ENCODE data around the gene GTF2H2C_2.
"Not testable (repeated sequence)": the region's sequence is repeated elsewhere in the genome, so short reads cannot be mapped to it uniquely, and the experiment has no call there.

GTF2H2C_2 gene

DNA sequence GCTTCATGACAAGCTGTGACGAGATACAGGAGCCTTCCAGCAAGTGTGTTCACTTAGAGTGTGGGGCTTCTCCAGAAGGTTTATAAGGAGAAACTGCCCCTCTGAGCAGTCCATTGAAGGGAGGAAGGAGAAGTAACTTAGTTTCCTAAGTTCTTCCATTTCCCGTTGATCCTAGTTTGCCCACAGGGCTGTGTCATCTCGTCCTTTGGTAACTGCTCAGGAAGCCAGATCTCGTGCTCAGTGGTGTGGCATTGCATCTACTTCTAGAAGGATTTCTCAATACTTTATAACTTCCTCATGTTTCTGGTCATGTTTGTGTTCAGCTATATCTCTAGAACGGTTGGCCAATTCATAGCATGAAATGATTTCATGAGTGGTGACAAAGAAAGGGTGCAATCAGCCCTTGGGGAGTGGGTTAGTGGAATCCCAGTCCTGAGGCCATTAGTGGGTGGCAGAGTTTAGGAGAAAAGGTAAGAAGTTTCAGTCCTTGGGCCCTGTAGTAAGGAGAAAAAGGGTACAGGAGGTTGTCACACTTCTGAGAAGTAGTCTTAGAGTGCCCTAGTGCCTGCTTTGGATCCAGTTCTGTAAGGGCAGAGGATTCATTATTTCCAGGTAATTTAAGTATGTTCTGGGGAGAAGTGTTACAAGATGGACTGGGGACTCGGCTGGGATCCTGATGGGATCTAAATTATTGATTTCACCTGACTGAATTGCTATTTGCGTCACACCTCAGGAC, 36.2 kb downstream of the GTF2H2C_2 start:
- not testable (repeated sequence) for H3K4me2 ChIP-seq (ENCODE audit: extremely low read depth, insufficient read depth, low read length); H3K9me3 ChIP-seq (ENCODE audit: control insufficient read depth, insufficient read depth, low read depth, low read length); H4K20me1 ChIP-seq (ENCODE audit: control insufficient read depth, extremely low read depth, insufficient read depth, low read length); H3K9ac ChIP-seq (ENCODE audit: insufficient read depth, low read length); H3K27me3 ChIP-seq (ENCODE audit: control insufficient read depth, insufficient read depth, low read length); H2AFZ ChIP-seq (ENCODE audit: low read length); H3K27ac ChIP-seq (ENCODE audit: insufficient read depth, low read length); H3K79me2 ChIP-seq (ENCODE audit: control insufficient read depth, insufficient read depth, low read length); H3K36me3 ChIP-seq (ENCODE audit: control insufficient read depth, insufficient read depth, low read length); DNase-seq (ENCODE audit: low read depth in 2 of 2); H3K4me1 ChIP-seq (ENCODE audit: control insufficient read depth, extremely low read depth, insufficient read depth, low read length); H3K4me3 ChIP-seq (replicated peaks in 1 of 4; ENCODE audit: control extremely low read depth in 1 of 4, insufficient read depth in 1 of 4, low read depth in 3 of 4, low read length in 4 of 4)

DNA sequence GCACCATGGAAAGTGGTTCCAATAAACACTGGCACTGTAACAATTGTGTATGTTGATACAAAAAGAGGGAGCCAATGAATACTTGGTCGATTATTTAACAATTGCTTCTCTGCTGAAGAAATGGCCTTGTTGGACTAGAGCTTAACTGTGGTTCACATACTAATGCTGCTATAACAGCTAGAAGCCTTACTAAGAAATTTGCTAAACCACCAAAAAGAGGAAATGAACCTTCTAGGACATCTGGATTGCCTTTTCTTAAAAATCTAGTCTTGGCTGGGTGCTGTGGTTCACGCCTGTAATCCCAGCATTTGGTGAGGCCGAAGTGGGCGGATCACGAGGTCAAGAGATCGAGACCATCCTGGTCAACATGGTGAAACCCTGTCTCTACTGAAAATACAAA, 41.9 kb downstream of the GTF2H2C_2 start:
- DNase-seq (ENCODE audit: low read depth in 2 of 2); H3K4me2 ChIP-seq (ENCODE audit: extremely low read depth, insufficient read depth, low read length); H3K79me2 ChIP-seq (ENCODE audit: control insufficient read depth, insufficient read depth, low read length); H3K27ac ChIP-seq (ENCODE audit: insufficient read depth, low read length); H3K4me3 ChIP-seq (replicated peaks in 1 of 4; ENCODE audit: control extremely low read depth in 1 of 4, insufficient read depth in 1 of 4, low read depth in 3 of 4, low read length in 4 of 4); H2AFZ ChIP-seq (ENCODE audit: low read length); H4K20me1 ChIP-seq (ENCODE audit: control insufficient read depth, extremely low read depth, insufficient read depth, low read length); H3K36me3 ChIP-seq (ENCODE audit: control insufficient read depth, insufficient read depth, low read length); H3K9ac ChIP-seq (ENCODE audit: insufficient read depth, low read length); H3K9me3 ChIP-seq (ENCODE audit: control insufficient read depth, insufficient read depth, low read depth, low read length); H3K4me1 ChIP-seq (ENCODE audit: control insufficient read depth, extremely low read depth, insufficient read depth, low read length); H3K27me3 ChIP-seq (ENCODE audit: control insufficient read depth, insufficient read depth, low read length): not testable (repeated sequence)

DNA sequence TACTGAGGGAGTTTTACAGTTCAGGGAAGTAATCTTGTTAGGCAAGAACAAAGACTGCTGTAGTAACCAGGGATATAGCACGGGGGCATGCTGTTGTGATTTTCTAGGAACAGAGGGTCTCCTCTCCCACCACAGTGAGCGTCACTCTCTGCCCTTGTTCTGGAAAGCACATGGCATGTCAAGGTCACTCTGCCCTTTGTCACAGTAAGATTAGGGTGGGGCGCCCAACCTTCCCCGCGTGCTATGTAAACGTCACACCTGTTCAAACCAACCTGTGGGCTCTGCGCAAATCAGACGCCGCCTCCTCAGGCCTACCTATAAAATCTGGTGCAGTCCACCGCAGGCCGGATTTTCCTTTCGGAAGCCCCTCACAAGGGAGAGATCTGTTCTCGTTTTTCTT, 44.0 kb downstream of the GTF2H2C_2 start:
- H2AFZ ChIP-seq (ENCODE audit: low read length); H3K36me3 ChIP-seq (ENCODE audit: control insufficient read depth, insufficient read depth, low read length); H3K4me2 ChIP-seq (ENCODE audit: extremely low read depth, insufficient read depth, low read length); H3K9ac ChIP-seq (ENCODE audit: insufficient read depth, low read length); H4K20me1 ChIP-seq (ENCODE audit: control insufficient read depth, extremely low read depth, insufficient read depth, low read length); H3K4me3 ChIP-seq (replicated peaks in 1 of 4; ENCODE audit: control extremely low read depth in 1 of 4, insufficient read depth in 1 of 4, low read depth in 3 of 4, low read length in 4 of 4); H3K4me1 ChIP-seq (ENCODE audit: control insufficient read depth, extremely low read depth, insufficient read depth, low read length); H3K27me3 ChIP-seq (ENCODE audit: control insufficient read depth, insufficient read depth, low read length); H3K79me2 ChIP-seq (ENCODE audit: control insufficient read depth, insufficient read depth, low read length); H3K9me3 ChIP-seq (ENCODE audit: control insufficient read depth, insufficient read depth, low read depth, low read length); DNase-seq (ENCODE audit: low read depth in 2 of 2); H3K27ac ChIP-seq (ENCODE audit: insufficient read depth, low read length): not testable (repeated sequence)

DNA sequence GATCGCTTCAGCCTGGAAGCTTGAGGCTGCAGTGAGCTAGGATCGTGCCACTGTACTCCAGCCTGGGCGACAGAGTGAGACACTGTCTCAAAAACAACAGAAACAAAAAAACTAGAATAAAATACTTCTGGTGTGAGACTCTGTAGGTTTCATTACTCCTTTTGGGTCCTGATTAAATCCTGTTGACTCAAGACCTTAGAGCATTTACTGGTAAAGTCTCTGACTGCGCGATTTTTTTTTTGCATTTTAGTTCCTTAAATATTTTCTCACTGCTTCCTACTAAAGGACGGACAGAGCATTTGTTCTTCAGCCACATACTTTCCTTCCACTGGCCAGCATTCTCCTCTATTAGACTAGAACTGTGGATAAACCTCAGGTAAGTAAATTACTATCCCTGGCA, 46.8 kb downstream of the GTF2H2C_2 start:
- H3K4me3 ChIP-seq (replicated peaks in 1 of 4; ENCODE audit: control extremely low read depth in 1 of 4, insufficient read depth in 1 of 4, low read depth in 3 of 4, low read length in 4 of 4); H3K4me2 ChIP-seq (ENCODE audit: extremely low read depth, insufficient read depth, low read length); H3K79me2 ChIP-seq (ENCODE audit: control insufficient read depth, insufficient read depth, low read length); DNase-seq (ENCODE audit: low read depth in 2 of 2); H2AFZ ChIP-seq (ENCODE audit: low read length); H4K20me1 ChIP-seq (ENCODE audit: control insufficient read depth, extremely low read depth, insufficient read depth, low read length); H3K27me3 ChIP-seq (ENCODE audit: control insufficient read depth, insufficient read depth, low read length); H3K27ac ChIP-seq (ENCODE audit: insufficient read depth, low read length); H3K36me3 ChIP-seq (ENCODE audit: control insufficient read depth, insufficient read depth, low read length); H3K4me1 ChIP-seq (ENCODE audit: control insufficient read depth, extremely low read depth, insufficient read depth, low read length); H3K9me3 ChIP-seq (ENCODE audit: control insufficient read depth, insufficient read depth, low read depth, low read length); H3K9ac ChIP-seq (ENCODE audit: insufficient read depth, low read length): not testable (repeated sequence)

DNA sequence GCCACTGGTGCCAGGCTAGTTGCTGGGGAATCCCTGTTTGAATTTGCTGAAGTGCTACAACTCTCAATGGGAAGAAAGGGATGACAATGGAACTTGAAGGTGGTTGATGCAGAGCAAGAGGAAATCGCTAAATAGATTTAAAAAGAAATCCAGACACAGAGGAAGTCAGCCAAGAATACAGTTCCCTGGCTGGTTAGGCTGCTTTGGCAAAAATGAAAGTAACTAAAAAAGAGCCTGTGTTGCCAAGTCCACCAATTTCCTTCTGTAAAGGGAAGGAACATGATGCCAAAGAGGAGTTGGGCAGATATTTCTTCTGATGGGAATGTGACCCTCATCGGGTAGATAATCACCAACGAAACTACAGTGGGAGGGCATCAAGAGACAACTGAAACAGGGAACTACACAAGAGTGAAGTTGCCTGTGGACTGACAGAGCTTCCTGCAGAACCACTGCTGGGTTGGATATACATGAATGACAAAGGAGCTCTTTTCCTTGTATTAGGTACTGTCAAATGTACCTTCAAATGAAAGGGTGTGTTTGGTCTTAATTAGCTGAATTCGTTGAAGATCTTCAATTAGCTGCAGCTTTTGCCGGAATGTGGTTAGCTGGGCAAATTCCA, 49.0 kb downstream of the GTF2H2C_2 start:
- not testable (repeated sequence) for DNase-seq (ENCODE audit: low read depth in 2 of 2); H3K4me3 ChIP-seq (replicated peaks in 1 of 4; ENCODE audit: control extremely low read depth in 1 of 4, insufficient read depth in 1 of 4, low read depth in 3 of 4, low read length in 4 of 4); H3K9me3 ChIP-seq (ENCODE audit: control insufficient read depth, insufficient read depth, low read depth, low read length); H3K36me3 ChIP-seq (ENCODE audit: control insufficient read depth, insufficient read depth, low read length); H3K27ac ChIP-seq (ENCODE audit: insufficient read depth, low read length); H3K9ac ChIP-seq (ENCODE audit: insufficient read depth, low read length); H3K4me1 ChIP-seq (ENCODE audit: control insufficient read depth, extremely low read depth, insufficient read depth, low read length); H3K4me2 ChIP-seq (ENCODE audit: extremely low read depth, insufficient read depth, low read length); H3K27me3 ChIP-seq (ENCODE audit: control insufficient read depth, insufficient read depth, low read length); H3K79me2 ChIP-seq (ENCODE audit: control insufficient read depth, insufficient read depth, low read length); H2AFZ ChIP-seq (ENCODE audit: low read length); H4K20me1 ChIP-seq (ENCODE audit: control insufficient read depth, extremely low read depth, insufficient read depth, low read length)

DNA sequence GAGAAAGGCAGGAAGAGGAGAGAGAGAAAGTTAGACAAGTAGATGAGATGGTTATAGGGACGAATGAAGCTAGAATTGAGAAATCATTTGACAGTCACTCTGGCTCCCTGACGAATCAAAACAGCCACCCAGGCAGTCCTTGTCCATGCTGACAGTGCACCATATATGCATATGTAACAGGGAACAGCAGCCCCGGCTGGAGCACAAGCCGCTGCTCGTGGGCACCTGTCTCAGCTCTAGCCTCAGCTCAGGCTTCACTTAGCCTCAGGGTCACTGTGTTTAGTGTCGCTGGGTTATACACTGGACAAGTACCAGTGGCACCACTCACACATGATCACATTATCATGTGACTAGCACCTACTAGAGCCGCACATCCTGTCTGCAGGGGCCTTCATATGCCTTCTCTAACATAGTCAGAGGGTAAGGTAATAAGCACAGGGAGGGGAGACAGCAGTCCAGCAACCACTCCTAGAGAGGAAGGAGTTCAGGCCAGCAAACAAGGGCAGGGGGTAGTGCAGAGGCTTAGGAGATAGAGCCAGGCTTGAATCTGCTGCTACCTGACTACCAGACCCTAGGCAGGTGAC, 54.9 kb downstream of the GTF2H2C_2 start:
- H3K27ac ChIP-seq (ENCODE audit: insufficient read depth, low read length); H4K20me1 ChIP-seq (ENCODE audit: control insufficient read depth, extremely low read depth, insufficient read depth, low read length); H3K9ac ChIP-seq (ENCODE audit: insufficient read depth, low read length); H3K79me2 ChIP-seq (ENCODE audit: control insufficient read depth, insufficient read depth, low read length); H3K9me3 ChIP-seq (ENCODE audit: control insufficient read depth, insufficient read depth, low read depth, low read length); H3K4me1 ChIP-seq (ENCODE audit: control insufficient read depth, extremely low read depth, insufficient read depth, low read length); DNase-seq (ENCODE audit: low read depth in 2 of 2); H3K4me2 ChIP-seq (ENCODE audit: extremely low read depth, insufficient read depth, low read length); H3K36me3 ChIP-seq (ENCODE audit: control insufficient read depth, insufficient read depth, low read length); H2AFZ ChIP-seq (ENCODE audit: low read length); H3K27me3 ChIP-seq (ENCODE audit: control insufficient read depth, insufficient read depth, low read length); H3K4me3 ChIP-seq (replicated peaks in 1 of 4; ENCODE audit: control extremely low read depth in 1 of 4, insufficient read depth in 1 of 4, low read depth in 3 of 4, low read length in 4 of 4): not testable (repeated sequence)
